OCI-LY3 (cell line): ENCODE measurements around the gene DHPS.

Source experiments
- H2AFZ ChIP-seq: fragments of 200-600, 300-600 bp; shearing (Covaris generic); 2 replicates; pipeline ENCODE4 v1.6.0; 2014; ENCODE audit warnings: antibody characterized with exemption, low read depth, low read length
- H3K27ac ChIP-seq: fragments of 200-600, 300-600 bp; sonication (generic); 2 replicates; pipeline ENCODE4 v1.5.1; 2014; ENCODE audit warnings: mild to moderate bottlenecking, low read length, moderate library complexity, mixed read lengths
- H3K27me3 ChIP-seq: fragments of 200-600, 300-600 bp; sonication (generic); 2 replicates; pipeline ENCODE4 v1.6.1; 2014; ENCODE audit warnings: low read depth, low read length, mixed read lengths
- H3K36me3 ChIP-seq: fragments of 200-600, 300-600 bp; sonication (generic); replicated peaks from 2 replicates; pipeline ENCODE3; 2014; ENCODE audit warnings: low read depth, low read length, mixed read lengths
- H3K4me1 ChIP-seq: fragments of 300-600, 200-600 bp; sonication (generic); 2 replicates; pipeline ENCODE4 v1.6.1; 2014; ENCODE audit warnings: low read length, mixed read lengths
- H3K4me2 ChIP-seq: fragments of 200-600, 300-600 bp; sonication (generic); 2 replicates; pipeline ENCODE4 v1.6.1; 2014; ENCODE audit warnings: low read length, mixed read lengths
- H3K4me3 ChIP-seq: fragments of 300-600, 200-600 bp; sonication (generic); 2 replicates; pipeline ENCODE4 v1.5.1; 2014; ENCODE audit warnings: antibody characterized with exemption, mild to moderate bottlenecking, low read length, moderate library complexity
- H3K79me2 ChIP-seq: fragments of 300-600, 200-600 bp; shearing (Covaris generic); 2 replicates; pipeline ENCODE4 v1.6.1; 2014; ENCODE audit warnings: mild to moderate bottlenecking, low read length, mixed read lengths
- H3K9ac ChIP-seq: fragments of 300-600, 200-600 bp; shearing (Covaris generic); 2 replicates; pipeline ENCODE4 v1.6.0; 2014; ENCODE audit warnings: mild to moderate bottlenecking, low read length, moderate library complexity
- H3K9me3 ChIP-seq: fragments of 200-600, 300-600 bp; shearing (Covaris generic); 2 replicates; pipeline ENCODE4 v1.6.1; 2014; ENCODE audit warnings: low read length, mixed read lengths; ENCODE audit not compliant: insufficient read depth
- H4K20me1 ChIP-seq: fragments of 200-600, 300-600 bp; sonication (generic); 2 replicates; pipeline ENCODE4 v1.6.1; 2016; ENCODE audit warnings: low read length, mixed read lengths; ENCODE audit not compliant: insufficient read depth
- EZH2phosphoT487 ChIP-seq: fragments of 200-600 bp; shearing (Covaris generic); IDR thresholded peaks from 2 replicates; pipeline ENCODE4 v1.6.1; 2018; ENCODE audit warnings: antibody characterized with exemption, mixed run types, low read depth
- TF ChIP-seq, protein P1 (sequence below): fragments of 200-600, 300-600 bp; sonication (generic); IDR thresholded peaks from 2 replicates; pipeline ENCODE4 v1.5.1; 2014; ENCODE audit warnings: antibody characterized with exemption, low read length, low read depth

DHPS gene

DNA sequence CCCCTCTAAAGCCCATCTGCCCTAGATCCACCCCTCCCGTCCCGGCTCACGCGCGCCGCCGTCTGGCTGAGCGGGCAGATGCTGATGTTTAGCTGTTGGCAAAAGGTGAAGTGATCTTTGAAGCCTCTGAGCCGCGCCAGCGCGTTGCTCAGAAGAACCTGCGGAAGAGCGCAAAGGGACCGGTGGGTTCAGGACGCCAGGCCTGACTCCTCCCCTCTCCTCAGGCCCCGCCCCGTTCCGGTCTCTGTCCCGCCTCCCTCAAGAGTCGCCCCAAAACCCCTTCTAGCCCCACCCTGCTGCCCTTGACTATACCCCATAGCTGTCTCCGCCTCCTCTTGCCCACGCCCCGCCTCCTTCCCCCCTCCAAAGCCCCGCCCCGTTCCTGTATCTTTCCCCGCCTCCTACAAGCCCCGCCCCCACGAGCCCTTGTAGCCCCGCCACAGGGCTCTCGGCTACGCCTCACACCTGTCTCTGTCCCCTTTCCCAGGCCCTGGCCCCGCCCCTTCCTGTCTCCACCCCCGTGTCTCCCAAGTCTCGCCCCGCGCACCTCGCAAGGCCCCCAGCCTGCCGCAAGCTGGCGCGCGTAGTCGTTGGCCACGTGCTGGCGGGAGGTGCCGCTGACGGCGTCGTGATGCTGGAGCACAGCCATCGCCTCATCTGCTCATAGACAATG lies 24.6 kb downstream of the DHPS start:
- Histone ChIP-seq H3K9me3 (no peaks in the 10 kb centered on the region), H4K20me1 (peaks cover 14% of the 10 kb centered on the region), H3K27ac (no peak overlapping the region), H2AFZ (no peak overlapping the region), H3K4me1 (no peaks in the 10 kb centered on the region), H3K4me3 (no peak overlapping the region), H3K27me3 (no peaks in the 10 kb centered on the region), H3K9ac (no peak overlapping the region), H3K36me3 (peaks cover 67% of the 10 kb centered on the region), H3K79me2 (peaks cover 26% of the 10 kb centered on the region), H3K4me2 (no peak overlapping the region)
- TF ChIP-seq, protein P1, sequence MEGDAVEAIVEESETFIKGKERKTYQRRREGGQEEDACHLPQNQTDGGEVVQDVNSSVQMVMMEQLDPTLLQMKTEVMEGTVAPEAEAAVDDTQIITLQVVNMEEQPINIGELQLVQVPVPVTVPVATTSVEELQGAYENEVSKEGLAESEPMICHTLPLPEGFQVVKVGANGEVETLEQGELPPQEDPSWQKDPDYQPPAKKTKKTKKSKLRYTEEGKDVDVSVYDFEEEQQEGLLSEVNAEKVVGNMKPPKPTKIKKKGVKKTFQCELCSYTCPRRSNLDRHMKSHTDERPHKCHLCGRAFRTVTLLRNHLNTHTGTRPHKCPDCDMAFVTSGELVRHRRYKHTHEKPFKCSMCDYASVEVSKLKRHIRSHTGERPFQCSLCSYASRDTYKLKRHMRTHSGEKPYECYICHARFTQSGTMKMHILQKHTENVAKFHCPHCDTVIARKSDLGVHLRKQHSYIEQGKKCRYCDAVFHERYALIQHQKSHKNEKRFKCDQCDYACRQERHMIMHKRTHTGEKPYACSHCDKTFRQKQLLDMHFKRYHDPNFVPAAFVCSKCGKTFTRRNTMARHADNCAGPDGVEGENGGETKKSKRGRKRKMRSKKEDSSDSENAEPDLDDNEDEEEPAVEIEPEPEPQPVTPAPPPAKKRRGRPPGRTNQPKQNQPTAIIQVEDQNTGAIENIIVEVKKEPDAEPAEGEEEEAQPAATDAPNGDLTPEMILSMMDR = no peak
- TF ChIP-seq EZH2phosphoT487 = no peak

DNA sequence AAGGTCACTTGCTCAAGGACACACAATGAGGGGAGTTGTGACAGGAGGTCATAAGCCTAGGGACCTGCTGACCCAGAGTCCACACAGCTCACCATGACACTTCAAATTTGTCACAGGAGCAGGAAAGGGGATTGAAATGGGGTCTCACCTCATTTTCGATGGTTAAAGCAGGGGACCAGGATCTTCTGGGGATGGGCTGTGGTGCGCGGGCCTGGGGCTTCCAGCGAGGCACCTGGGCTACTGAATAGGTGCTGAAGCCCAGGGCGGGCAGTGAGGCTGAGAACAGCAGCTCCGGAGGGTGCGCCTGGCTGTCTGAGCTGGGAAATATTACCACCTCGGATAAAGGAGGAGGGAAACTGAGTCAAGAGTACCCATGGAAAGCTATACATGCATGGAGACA lies 26.1 kb downstream of the DHPS start:
- Histone ChIP-seq H3K9ac (no peak overlapping the region), H3K9me3 (no peaks in the 10 kb centered on the region), H3K4me2 (no peak overlapping the region), H4K20me1 (peaks cover 14% of the 10 kb centered on the region), H2AFZ (no peak overlapping the region), H3K79me2 (peaks cover 26% of the 10 kb centered on the region), H3K36me3 (peaks cover 66% of the 10 kb centered on the region), H3K27ac (no peak overlapping the region), H3K4me1 (no peaks in the 10 kb centered on the region), H3K4me3 (no peak overlapping the region), H3K27me3 (no peaks in the 10 kb centered on the region)
- no peak for TF ChIP-seq EZH2phosphoT487
- TF ChIP-seq, protein P1 = no peak

DNA sequence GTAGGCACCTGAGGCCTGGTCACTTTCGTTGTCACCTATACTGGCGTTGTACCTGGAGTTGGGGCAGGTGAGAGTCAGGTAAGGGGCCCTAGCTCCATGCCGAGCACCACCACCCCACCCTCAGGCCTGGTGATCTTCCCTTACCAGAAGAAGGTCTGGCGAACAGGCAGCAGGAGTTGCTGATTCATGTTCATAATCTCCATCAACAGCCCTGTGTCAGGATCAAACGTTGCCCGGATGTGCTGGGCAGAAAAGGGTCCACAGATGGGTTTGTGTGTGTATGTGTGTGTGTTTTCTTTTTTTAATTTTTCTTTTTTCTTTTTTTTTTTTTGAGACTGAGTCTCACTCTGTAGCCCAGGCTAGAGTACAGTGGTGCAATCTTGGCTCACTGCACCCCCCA lies 29.5 kb downstream of the DHPS start:
- H3K9me3 ChIP-seq = no peaks in the 10 kb centered on the region
- H3K36me3 ChIP-seq = peaks cover 65% of the 10 kb centered on the region
- no peak overlapping the region for H3K9ac ChIP-seq
- H3K27ac ChIP-seq = no peak overlapping the region
- peaks cover 16% of the 10 kb centered on the region for H3K79me2 ChIP-seq
- no peaks in the 10 kb centered on the region for H3K27me3 ChIP-seq
- peaks cover 16% of the 10 kb centered on the region for H4K20me1 ChIP-seq
- H3K4me1 ChIP-seq = no peaks in the 10 kb centered on the region
- no peak overlapping the region for H3K4me3 ChIP-seq
- no peak overlapping the region for H3K4me2 ChIP-seq
- no peak for TF ChIP-seq EZH2phosphoT487
- TF ChIP-seq, protein P1 = no peak
- H2AFZ ChIP-seq = no peak overlapping the region

DNA sequence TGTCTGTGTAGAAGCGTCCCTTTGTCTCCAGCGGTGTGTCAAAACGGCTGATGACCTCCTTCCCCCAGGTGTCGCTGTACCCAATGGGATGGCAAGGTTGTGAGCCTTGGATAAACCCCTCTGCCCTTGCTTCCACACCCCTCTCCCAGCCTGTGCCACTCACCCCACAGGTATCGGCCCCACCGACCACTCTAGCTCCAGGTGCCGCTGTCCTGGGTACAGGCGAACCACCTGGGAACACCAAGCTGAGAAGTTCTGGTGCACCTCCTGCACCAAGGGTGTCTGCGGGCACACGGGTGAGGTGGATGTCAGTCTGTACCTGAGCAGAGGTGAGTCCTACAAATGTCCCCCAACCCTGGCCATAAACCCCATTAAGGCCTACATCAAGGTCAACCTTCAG lies 31.7 kb downstream of the DHPS start:
- Histone ChIP-seq H3K4me3 (no peak overlapping the region), H2AFZ (no peak overlapping the region), H3K27ac (no peak overlapping the region), H3K9ac (no peak overlapping the region), H3K4me2 (no peak overlapping the region), H4K20me1 (peaks cover 13% of the 10 kb centered on the region; the same call in 1 of the 2 replicates), H3K9me3 (no peaks in the 10 kb centered on the region), H3K4me1 (no peaks in the 10 kb centered on the region), H3K27me3 (no peaks in the 10 kb centered on the region), H3K36me3 (peaks cover 53% of the 10 kb centered on the region), H3K79me2 (no peaks in the 10 kb centered on the region; the same call in 1 of the 2 replicates)
- TF ChIP-seq, protein P1 = no peak
